SK-N-SH treated with all-trans-retinoic acid at 6 μM for 48 hours (cell line): ENCODE results near the gene TSPAN10.

Source experiments
- ATAC-seq: fragments of 200-7000 bp; cut with Tn5 transposase; 3 replicates; pipeline ENCODE4 v1.9.1; 2020; ENCODE audit warnings: mild to moderate bottlenecking, moderate library complexity
- ARNTL ChIP-seq: fragments of 450-650 bp; formaldehyde crosslinking; IDR thresholded peaks from 2 replicates; pipeline ENCODE4 v1.5.0; 2020; ENCODE audit warnings: low read depth, mild to moderate bottlenecking, moderate library complexity, borderline replicate concordance
- BACH2 ChIP-seq: fragments of 250-450 bp; sonication (Bioruptor Pico); IDR thresholded peaks from 2 replicates; pipeline ENCODE4 v1.9.0; 2021; ENCODE audit warnings: mild to moderate bottlenecking, borderline replicate concordance
- CREB5 ChIP-seq: fragments of 250-450 bp; sonication (Bioruptor Pico); IDR thresholded peaks from 2 replicates; pipeline ENCODE4 v1.5.1; 2020; ENCODE audit warnings: low read depth, mild to moderate bottlenecking, moderate library complexity
- CSDC2 ChIP-seq: fragments of 250-450 bp; sonication (Bioruptor Pico); IDR thresholded peaks from 2 replicates; pipeline ENCODE4 v1.5.0; 2020; ENCODE audit warnings: mild to moderate bottlenecking, moderate library complexity
- CSRNP3 ChIP-seq: fragments of 250-450 bp; sonication (Bioruptor Pico); IDR thresholded peaks from 2 replicates; pipeline ENCODE4 v1.5.1; 2021; ENCODE audit warnings: mild to moderate bottlenecking, moderate library complexity
- ESRRG ChIP-seq: fragments of 250-450 bp; sonication (Bioruptor Pico); IDR thresholded peaks from 2 replicates; pipeline ENCODE4 v1.6.1; 2021; ENCODE audit warnings: mild to moderate bottlenecking
- GLIS3 ChIP-seq: fragments of 250-450 bp; sonication (Bioruptor Pico); IDR thresholded peaks from 2 replicates; pipeline ENCODE4 v1.5.0; 2020; ENCODE audit warnings: mild to moderate bottlenecking, moderate library complexity
- ISL1 ChIP-seq: fragments of 250-450 bp; sonication (Bioruptor Pico); IDR thresholded peaks from 2 replicates; pipeline ENCODE4 v2.1.2; 2022; ENCODE audit warnings: mild to moderate bottlenecking, moderate library complexity
- OSR1 ChIP-seq: fragments of 250-450 bp; sonication (Bioruptor Pico); IDR thresholded peaks from 2 replicates; pipeline ENCODE4 v1.8.0; 2022; ENCODE audit warnings: moderate library complexity, mild to moderate bottlenecking, inconsistent platforms
- PATZ1 ChIP-seq: fragments of 250-450 bp; sonication (Bioruptor Pico); IDR thresholded peaks from 2 replicates; pipeline ENCODE4 v1.8.0; 2020; ENCODE audit warnings: mild to moderate bottlenecking, moderate library complexity, borderline replicate concordance
- PPARA ChIP-seq: fragments of 250-450 bp; sonication (Bioruptor Pico); IDR thresholded peaks from 2 replicates; pipeline ENCODE4 v1.5.0; 2020; ENCODE audit warnings: mild to moderate bottlenecking, borderline replicate concordance
- RARB ChIP-seq: fragments of 250-450 bp; sonication (Bioruptor Pico); IDR thresholded peaks from 2 replicates; pipeline ENCODE4 v1.8.0; 2021; ENCODE audit warnings: mild to moderate bottlenecking, moderate library complexity
- SNAI2 ChIP-seq: fragments of 250-450 bp; sonication (Bioruptor Pico); IDR thresholded peaks from 2 replicates; pipeline ENCODE4 v1.5.0; 2020; ENCODE audit warnings: mild to moderate bottlenecking, moderate library complexity
- TOX ChIP-seq: fragments of 250-450 bp; sonication (Bioruptor Pico); IDR thresholded peaks from 2 replicates; pipeline ENCODE4 v1.8.0; 2021; ENCODE audit warnings: mild to moderate bottlenecking, moderate library complexity, borderline replicate concordance
- TSHZ2 ChIP-seq: fragments of 250-450 bp; sonication (Bioruptor Pico); IDR thresholded peaks from 2 replicates; pipeline ENCODE4 v1.5.0; 2020; ENCODE audit warnings: mild to moderate bottlenecking, moderate library complexity
- ZC3H10 ChIP-seq: fragments of 250-450 bp; sonication (Bioruptor Pico); IDR thresholded peaks from 2 replicates; pipeline ENCODE4 v1.5.1; 2021; ENCODE audit warnings: mild to moderate bottlenecking, moderate library complexity
- ZFP3 ChIP-seq: fragments of 250-450 bp; sonication (Bioruptor Pico); IDR thresholded peaks from 2 replicates; pipeline ENCODE4 v1.5.0; 2020; ENCODE audit warnings: mild to moderate bottlenecking, moderate library complexity
- ZFP30 ChIP-seq: fragments of 450-650 bp; formaldehyde crosslinking; IDR thresholded peaks from 2 replicates; pipeline ENCODE4 v1.5.0; 2022; ENCODE audit warnings: mild to moderate bottlenecking, moderate library complexity
- ZNF565 ChIP-seq: fragments of 450-650 bp; formaldehyde crosslinking; conservative IDR thresholded peaks from 2 replicates; pipeline ENCODE4 v1.5.0; 2020; ENCODE audit warnings: low read depth, mild to moderate bottlenecking, moderate library complexity
- ZNF70 ChIP-seq: fragments of 450-650 bp; formaldehyde crosslinking; IDR thresholded peaks from 2 replicates; pipeline ENCODE4 v1.5.0; 2020; ENCODE audit warnings: mild to moderate bottlenecking, moderate library complexity
- ZNF8 ChIP-seq: fragments of 450-650 bp; formaldehyde crosslinking; IDR thresholded peaks from 2 replicates; pipeline ENCODE4 v1.5.0; 2020; ENCODE audit warnings: mild to moderate bottlenecking, moderate library complexity

TSPAN10 gene

GRCh38 chr17:81608605-81609004 lies 28.4 kb upstream of the TSPAN10 start:
- no peak for TF ChIP-seq SNAI2 (CRISPR knock-in tag)
- no peak for TF ChIP-seq ARNTL
- no peak for TF ChIP-seq ZC3H10 (CRISPR knock-in tag)
- TF ChIP-seq ZNF70 (CRISPR knock-in tag): no peak
- TF ChIP-seq RARB (CRISPR knock-in tag): no peak
- TF ChIP-seq TOX (CRISPR knock-in tag): no peak
- TF ChIP-seq ZNF565 (CRISPR knock-in tag): no peak
- TF ChIP-seq PPARA: no peak
- no peak for TF ChIP-seq ZFP3 (CRISPR knock-in tag)
- no peak for TF ChIP-seq GLIS3
- no peak for TF ChIP-seq PATZ1 (CRISPR knock-in tag)
- no peak for ATAC-seq

- no peak for ATAC-seq
- TF ChIP-seq BACH2 (CRISPR knock-in tag) (no peak), OSR1 (CRISPR knock-in tag) (no peak), ESRRG (CRISPR knock-in tag) (no peak), SNAI2 (CRISPR knock-in tag) (no peak), TOX (CRISPR knock-in tag) (no peak), ZFP30 (CRISPR knock-in tag) (no peak), ZNF8 (CRISPR knock-in tag) (no peak), ARNTL (no peak), CSDC2 (no peak), PATZ1 (CRISPR knock-in tag) (no peak), RARB (CRISPR knock-in tag) (no peak), GLIS3 (no peak), CREB5 (CRISPR knock-in tag) (no peak), ZFP3 (CRISPR knock-in tag) (no peak), ZC3H10 (CRISPR knock-in tag) (no peak), TSHZ2 (no peak), ISL1 (no peak)
Observed at GRCh38 chr17:81609541-81610311, 27.3 kb upstream of the TSPAN10 start.

GRCh38 chr17:81612172-81612970 lies 24.6 kb upstream of the TSPAN10 start:
- no peak for ATAC-seq

More at GRCh38 chr17:81612172-81612970, 24.6 kb upstream of the TSPAN10 start:
- TF ChIP-seq ZNF70 (CRISPR knock-in tag): no peak
- TF ChIP-seq ZC3H10 (CRISPR knock-in tag): no peak
- no peak for TF ChIP-seq ISL1
- TF ChIP-seq ZNF8 (CRISPR knock-in tag): no peak
- no peak for TF ChIP-seq CSRNP3 (CRISPR knock-in tag)
- TF ChIP-seq ZFP3 (CRISPR knock-in tag): no peak
- TF ChIP-seq ESRRG (CRISPR knock-in tag): no peak
